ENCODE data around the gene KCNG2. TPM values are rescaled to one million over a fixed set of nuclear protein-coding genes. Genes with fewer than 3 reads are reported as not detected.

The KCNG2 gene
- total and polyA plus RNA-seq, 2 experiments from 2014 or later = 0.13 to 0.52 TPM

DNA sequence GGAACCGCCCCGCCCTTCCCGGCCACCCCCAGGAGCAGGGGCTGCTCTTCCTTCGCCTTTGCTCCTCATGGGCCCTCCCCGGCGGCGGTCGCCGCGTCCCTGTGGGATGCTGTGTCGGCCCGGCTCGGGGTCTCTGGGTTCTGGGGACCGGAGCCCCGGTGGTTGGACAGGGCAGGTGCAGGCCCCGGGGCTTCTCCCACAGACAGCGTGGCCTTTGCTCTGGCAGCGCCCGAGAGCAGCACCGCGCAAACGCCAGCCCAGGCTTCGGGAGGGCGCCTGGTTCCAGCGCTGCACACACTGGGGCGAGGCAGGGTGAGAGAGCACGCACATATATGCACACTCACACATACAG is 9.0 kb upstream of the KCNG2 start:
- Histone ChIP-seq H3F3A (replicated peaks; ENCODE audit: low read depth) (no peaks in the 10 kb centered on the region), H3K27me3 (ENCODE audit: insufficient read depth) (peaks cover 35% of the 10 kb centered on the region), H3K79me2 (replicated peaks; ENCODE audit: insufficient read depth) (no peaks in the 10 kb centered on the region), H4K20me1 (replicated peaks; ENCODE audit: insufficient read depth) (no peaks in the 10 kb centered on the region), H3K9me2 (ENCODE audit: insufficient read depth) (no peaks in the 10 kb centered on the region), H3K4me2 (peak overlapping the region; percentile 82), H3K4me3 (peak overlapping the region; percentile 54), H3K36me3 (ENCODE audit: insufficient read depth) (no peaks in the 10 kb centered on the region), H3K4me1 (ENCODE audit: insufficient read depth) (no peaks in the 10 kb centered on the region), H3K27ac (ENCODE audit: low read depth) (no peak overlapping the region), H2AFZ (peak overlapping the region; percentile 97; the same call in 1 of the 2 replicates)
- no peaks in the 10 kb centered on the region for H3K36me3 Mint-ChIP-seq (ENCODE audit: low read depth)
- H3K4me1 Mint-ChIP-seq = no peaks in the 10 kb centered on the region
- H3K9me3 Mint-ChIP-seq = no peaks in the 10 kb centered on the region
- ATAC-seq = peak; percentile 81
- peak overlapping the region; percentile 65; the same call in 2 of the 3 replicates for H3K4me3 Mint-ChIP-seq
- H3K27ac Mint-ChIP-seq = no peak overlapping the region
- H3K27me3 Mint-ChIP-seq (ENCODE audit: insufficient read depth, low read depth, poor library complexity) = peaks cover 30% of the 10 kb centered on the region
- TF ChIP-seq, protein P1, sequence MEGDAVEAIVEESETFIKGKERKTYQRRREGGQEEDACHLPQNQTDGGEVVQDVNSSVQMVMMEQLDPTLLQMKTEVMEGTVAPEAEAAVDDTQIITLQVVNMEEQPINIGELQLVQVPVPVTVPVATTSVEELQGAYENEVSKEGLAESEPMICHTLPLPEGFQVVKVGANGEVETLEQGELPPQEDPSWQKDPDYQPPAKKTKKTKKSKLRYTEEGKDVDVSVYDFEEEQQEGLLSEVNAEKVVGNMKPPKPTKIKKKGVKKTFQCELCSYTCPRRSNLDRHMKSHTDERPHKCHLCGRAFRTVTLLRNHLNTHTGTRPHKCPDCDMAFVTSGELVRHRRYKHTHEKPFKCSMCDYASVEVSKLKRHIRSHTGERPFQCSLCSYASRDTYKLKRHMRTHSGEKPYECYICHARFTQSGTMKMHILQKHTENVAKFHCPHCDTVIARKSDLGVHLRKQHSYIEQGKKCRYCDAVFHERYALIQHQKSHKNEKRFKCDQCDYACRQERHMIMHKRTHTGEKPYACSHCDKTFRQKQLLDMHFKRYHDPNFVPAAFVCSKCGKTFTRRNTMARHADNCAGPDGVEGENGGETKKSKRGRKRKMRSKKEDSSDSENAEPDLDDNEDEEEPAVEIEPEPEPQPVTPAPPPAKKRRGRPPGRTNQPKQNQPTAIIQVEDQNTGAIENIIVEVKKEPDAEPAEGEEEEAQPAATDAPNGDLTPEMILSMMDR (conservative IDR thresholded peaks at IDR 0.05; ENCODE audit: low read depth in 2 of 2) = peak in 1 of 2 experiments; percentile 20; a peak in 1 of 4 replicates
- no peak for TF ChIP-seq EZH2phosphoT487 (IDR thresholded peaks at IDR 0.05; ENCODE audit: unreplicated experiment)
- TF ChIP-seq NANOG (IDR thresholded peaks at IDR 0.05; ENCODE audit: borderline replicate concordance) = no peak
- no peak for TF ChIP-seq ZNF114 (CRISPR knock-in tag; IDR thresholded peaks at IDR 0.05)
- peak; percentile 76 for DNase-seq (ENCODE audit: low spot score)

DNA sequence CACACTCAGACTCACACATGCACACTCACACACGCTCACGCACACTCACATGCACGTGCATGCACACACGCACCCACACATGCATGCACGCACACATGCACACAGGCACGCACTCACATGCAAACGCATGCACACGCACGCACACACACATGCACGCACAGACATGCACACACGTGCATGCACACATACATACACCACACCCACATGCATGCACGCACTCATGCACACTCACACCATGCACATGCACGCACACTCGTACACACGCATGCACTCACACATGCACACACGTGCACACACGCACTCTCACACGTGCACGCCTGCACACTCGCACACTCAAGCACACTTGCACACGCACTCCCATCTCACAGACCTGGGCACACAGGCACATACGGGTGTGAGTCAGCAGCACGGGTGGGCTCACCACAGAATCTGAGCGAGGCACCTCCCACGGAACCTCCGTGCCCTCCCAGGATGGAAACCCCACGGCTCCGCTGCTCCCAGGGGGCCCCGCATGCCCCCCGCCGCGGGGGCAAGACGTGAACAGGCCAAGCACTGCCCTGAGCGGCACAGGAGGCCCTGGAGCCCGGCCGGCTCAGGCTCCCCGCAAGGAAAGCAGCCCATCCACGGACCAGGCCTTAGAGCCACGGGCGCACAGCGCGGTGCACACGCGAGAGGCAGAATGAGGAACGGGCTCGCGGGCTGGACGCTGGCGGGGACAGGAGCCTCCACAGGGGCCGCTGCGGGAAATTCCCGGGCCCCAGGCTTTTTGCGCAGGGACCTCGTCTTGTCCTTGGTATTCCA is 8.4 kb upstream of the KCNG2 start:
- Mint-ChIP-seq H3K4me3 (peak overlapping the region; percentile 65), H3K27me3 (ENCODE audit: insufficient read depth, low read depth, poor library complexity) (peaks cover 30% of the 10 kb centered on the region)
- TF ChIP-seq EZH2phosphoT487 (IDR thresholded peaks at IDR 0.05; ENCODE audit: unreplicated experiment) (no peak), STAT1 (IDR thresholded peaks at IDR 0.05; ENCODE audit: unreplicated experiment) (no peak), POLR2AphosphoS5 (IDR thresholded peaks at IDR 0.05; ENCODE audit: low read depth) (no peak), JUNB (IDR thresholded peaks at IDR 0.05; ENCODE audit: unreplicated experiment) (no peak), ZNF114 (CRISPR knock-in tag; IDR thresholded peaks at IDR 0.05) (no peak), ZNF331 (CRISPR knock-in tag; IDR thresholded peaks at IDR 0.05; ENCODE audit: low read depth) (no peak)
- TF ChIP-seq, protein P1 (conservative IDR thresholded peaks at IDR 0.05; ENCODE audit: low read depth in 2 of 2) = no peak

More for the DNA sequence above, 8.4 kb upstream of the KCNG2 start:
- no peak overlapping the region; the same call in 1 of the 2 replicates for H3K4me3 ChIP-seq
- no peaks in the 10 kb centered on the region for H3K36me3 Mint-ChIP-seq (ENCODE audit: low read depth)
- H3K4me2 ChIP-seq = no peak overlapping the region; the same call in 1 of the 2 replicates
- H3F3A ChIP-seq (replicated peaks; ENCODE audit: low read depth) = no peaks in the 10 kb centered on the region
- H3K9me2 ChIP-seq (ENCODE audit: insufficient read depth) = no peaks in the 10 kb centered on the region
- H4K20me1 ChIP-seq (replicated peaks; ENCODE audit: insufficient read depth) = no peaks in the 10 kb centered on the region
- H3K79me2 ChIP-seq (replicated peaks; ENCODE audit: insufficient read depth) = no peaks in the 10 kb centered on the region
- no peaks in the 10 kb centered on the region for H3K4me1 ChIP-seq (ENCODE audit: insufficient read depth)
- DNase-seq (ENCODE audit: low spot score) = no peak
- H3K9me3 Mint-ChIP-seq = no peaks in the 10 kb centered on the region
- no peaks in the 10 kb centered on the region for H3K36me3 ChIP-seq (ENCODE audit: insufficient read depth)
- H3K27ac ChIP-seq (ENCODE audit: low read depth) = no peak overlapping the region
- H3K4me1 Mint-ChIP-seq = no peaks in the 10 kb centered on the region
- ATAC-seq = no peak
- peaks cover 35% of the 10 kb centered on the region for H3K27me3 ChIP-seq (ENCODE audit: insufficient read depth)
- H3K27ac Mint-ChIP-seq = no peak overlapping the region
- no peak overlapping the region for H2AFZ ChIP-seq

Data from GM23338 (cell line).